CD14-positive monocyte (primary cell): ENCODE data around the gene DESI1. TPM values are rescaled to one million over a fixed set of nuclear protein-coding genes. Genes with fewer than 3 reads are reported as not detected.
"Not testable (repeated sequence)": the region's sequence is repeated elsewhere in the genome, so short reads cannot be mapped to it uniquely, and the experiment has no call there.

Experiments
- DNase-seq, 3 donors: peaks; one replicate each; pipeline ENCODE4 v3.0.0-alpha.2; 2011 to 2022
- H2AFZ ChIP-seq: 2 replicates; pipeline ENCODE4 v1.6.0; 2012; ENCODE audit warnings: mild to moderate bottlenecking, low read depth, low read length, inconsistent platforms; ENCODE audit not compliant: insufficient read depth, poor library complexity, severe bottlenecking
- H3K27ac ChIP-seq, 2 donors: 1 replicate in 1 of 2; 2 replicates in 1 of 2; pipeline ENCODE4 v1.5.1; 2012 to 2013; ENCODE audit warnings: low read length in 2 of 2, control low read depth in 1 of 2, inconsistent platforms in 1 of 2, low read depth in 1 of 2, mild to moderate bottlenecking in 1 of 2
- H3K27me3 ChIP-seq, 2 donors: one replicate each; pipeline versions ENCODE4 v1.6.0 to v1.6.1; 2011 to 2013; ENCODE audit warnings: low read length in 2 of 2; ENCODE audit not compliant: control insufficient read depth in 2 of 2, insufficient read depth in 2 of 2
- H3K36me3 ChIP-seq, 2 donors: replicated peaks in 1 of 2; 1 replicate in 1 of 2; 2 replicates in 1 of 2; pipeline versions ENCODE4 v1.5.1 to v1.6.1; 2012 to 2013; ENCODE audit warnings: low read length in 2 of 2, control low read depth in 1 of 2, inconsistent platforms in 1 of 2, mild to moderate bottlenecking in 1 of 2; ENCODE audit not compliant: insufficient read depth in 2 of 2, control insufficient read depth in 1 of 2
- H3K4me1 ChIP-seq, 2 donors: 1 replicate in 1 of 2; 2 replicates in 1 of 2; pipeline versions ENCODE4 v1.5.1 to v1.6.1; 2012 to 2013; ENCODE audit warnings: low read length in 2 of 2, control low read depth in 1 of 2, inconsistent platforms in 1 of 2, mild to moderate bottlenecking in 1 of 2, moderate library complexity in 1 of 2; ENCODE audit not compliant: insufficient read depth in 2 of 2, control insufficient read depth in 1 of 2
- H3K4me2 ChIP-seq: replicated peaks from 2 replicates; pipeline ENCODE3; 2012; ENCODE audit warnings: low read length, moderate library complexity, mild to moderate bottlenecking; ENCODE audit not compliant: poor library complexity, severe bottlenecking; ENCODE audit errors: extremely low read depth
- H3K4me3 ChIP-seq, 3 experiments: fragments of 200-600 bp in 1 of 3; sonication (generic) in 1 of 3; replicated peaks in 1 of 3; 1 replicate in 2 of 3; 2 replicates in 1 of 3; pipeline ENCODE4 v1.5.1; 2011 to 2013; ENCODE audit warnings: low read length in 3 of 3, mild to moderate bottlenecking in 3 of 3, control low read depth in 2 of 3, low read depth in 2 of 3, inconsistent platforms in 1 of 3, moderate library complexity in 1 of 3
- H3K79me2 ChIP-seq: 2 replicates; pipeline ENCODE4 v1.6.0; 2012; ENCODE audit warnings: mild to moderate bottlenecking, control low read depth, inconsistent platforms, low read length, moderate library complexity; ENCODE audit not compliant: insufficient read depth
- H3K9ac ChIP-seq: 2 replicates; pipeline ENCODE4 v1.6.0; 2017; ENCODE audit warnings: low read length, mild to moderate bottlenecking; ENCODE audit not compliant: insufficient read depth, poor library complexity, severe bottlenecking
- H3K9me3 ChIP-seq, 2 donors: replicated peaks in 1 of 2; 1 replicate in 1 of 2; 2 replicates in 1 of 2; pipeline versions ENCODE4 v1.5.1 to v1.6.1; 2012 to 2013; ENCODE audit warnings: low read length in 2 of 2, control low read depth in 1 of 2; ENCODE audit not compliant: control insufficient read depth in 1 of 2, insufficient read depth in 1 of 2
- H4K20me1 ChIP-seq: 2 replicates; pipeline ENCODE4 v1.6.0; 2012; ENCODE audit warnings: mild to moderate bottlenecking, low read length, control low read depth, moderate library complexity; ENCODE audit not compliant: insufficient read depth
- H3K27ac Mint-ChIP-seq, 7 donors: one replicate each; pipeline ENCODE4 v1.8.0; 2020; ENCODE audit warnings: mild to moderate bottlenecking in 7 of 7, mixed read lengths in 7 of 7, moderate library complexity in 6 of 7, inconsistent platforms in 2 of 7
- H3K27me3 Mint-ChIP-seq, 3 donors: one replicate each; pipeline ENCODE4 v1.8.0; 2021 to 2022; ENCODE audit warnings: low read depth in 3 of 3, mild to moderate bottlenecking in 3 of 3, mixed read lengths in 3 of 3, moderate library complexity in 3 of 3, inconsistent platforms in 1 of 3
- H3K36me3 Mint-ChIP-seq, 2 donors: one replicate each; pipeline ENCODE4 v1.8.0; 2020; ENCODE audit warnings: mixed read lengths in 2 of 2, inconsistent platforms in 1 of 2, mild to moderate bottlenecking in 1 of 2
- H3K4me1 Mint-ChIP-seq: one replicate; pipeline ENCODE4 v1.8.0; 2020; ENCODE audit warnings: mild to moderate bottlenecking, mixed read lengths
- H3K4me3 Mint-ChIP-seq, 2 donors: one replicate each; pipeline ENCODE4 v1.8.0; 2020; ENCODE audit warnings: mild to moderate bottlenecking in 2 of 2, mixed read lengths in 2 of 2, moderate library complexity in 1 of 2
- H3K9me3 Mint-ChIP-seq, 7 donors: one replicate each; pipeline ENCODE4 v1.8.0; 2020 to 2022; ENCODE audit warnings: mixed read lengths in 7 of 7, mild to moderate bottlenecking in 6 of 7, moderate library complexity in 6 of 7, inconsistent platforms in 2 of 7
- WGBS: methylation state at CpG from one replicate; pipeline ENCODE4 v1.1.5; 2013; ENCODE audit warnings: missing lambda C conversion rate; ENCODE audit not compliant: insufficient coverage; 5-methylcytosine and 5-hydroxymethylcytosine counted together
- intact Hi-C, 2 donors: fragments of 100-400 bp; cut with micrococcal nuclease; formaldehyde crosslinking; loops; one replicate each; pipeline versions ENCODE4 v1.15.0 to v1.15.1; 2023
- polyA plus RNA-seq, 3 donors: library from polyadenylated mRNA; depleted of rRNA in 1 of 3; unstranded in 2 of 3; stranded (reverse) in 1 of 3; fragments of 300-500 nt in 2 of 3; fragments of >200 nt in 1 of 3; fragmentation: Illumina TruSeq in 2 of 3; gene quantifications; 1 replicate in 2 of 3; 2 replicates in 1 of 3; pipeline ENCODE4 v1.2.3, GENCODE V29; 2012 to 2021
- TF ChIP-seq, protein P1 (sequence below): fragments of 200-600 bp; IDR thresholded peaks from one replicate; pipeline ENCODE4 v1.8.0; 2022; ENCODE audit warnings: antibody characterized with exemption, mild to moderate bottlenecking

DESI1 gene
- polyA plus RNA-seq, 3 donors, result 15.8 to 33.7 (median 31.5) TPM

DNA sequence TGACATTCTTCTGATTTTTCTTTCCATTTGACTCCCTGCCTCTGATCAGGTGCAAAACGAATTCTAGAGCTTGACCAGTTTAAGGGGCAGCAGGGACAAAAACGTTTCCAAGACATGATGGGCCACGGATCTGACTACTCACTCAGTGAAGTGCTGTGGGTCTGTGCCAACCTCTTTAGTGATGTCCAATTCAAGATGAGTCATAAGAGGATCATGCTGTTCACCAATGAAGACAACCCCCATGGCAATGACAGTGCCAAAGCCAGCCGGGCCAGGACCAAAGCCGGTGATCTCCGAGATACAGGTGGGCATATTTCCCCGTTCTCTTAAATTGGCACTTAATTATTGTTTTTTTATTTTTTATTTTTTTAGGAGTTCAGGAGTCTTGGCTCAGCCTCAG lies 15.6 kb upstream of the DESI1 start:
- Histone ChIP-seq H2AFZ (no peak overlapping the region), H3K4me2 (no peak overlapping the region), H3K27me3 (no peaks in the 10 kb centered on the region), H3K4me1 (no peaks in the 10 kb centered on the region), H3K9ac (no peak overlapping the region), H3K4me3 (no peak overlapping the region), H3K79me2 (peaks cover 34% of the 10 kb centered on the region), H3K27ac (no peak overlapping the region), H3K9me3 (no peaks in the 10 kb centered on the region), H3K36me3 (peaks cover 69 to 95% of the 10 kb centered on the region in 2 donors), H4K20me1 (peaks cover 47% of the 10 kb centered on the region)
- H3K4me1 Mint-ChIP-seq, result no peaks in the 10 kb centered on the region
- 90% methylated on average over 2 of the region's 7 CpGs for WGBS
- intact Hi-C loops, result no loop called here
- peaks cover 63 to 95% of the 10 kb centered on the region in 2 donors for H3K36me3 Mint-ChIP-seq
- peak overlapping the region in 1 of 7 donors; percentile 15 for H3K27ac Mint-ChIP-seq
- no peak for DNase-seq
- H3K27me3 Mint-ChIP-seq, result no peaks in the 10 kb centered on the region
- H3K4me3 Mint-ChIP-seq, result no peak overlapping the region
- TF ChIP-seq, protein P1, sequence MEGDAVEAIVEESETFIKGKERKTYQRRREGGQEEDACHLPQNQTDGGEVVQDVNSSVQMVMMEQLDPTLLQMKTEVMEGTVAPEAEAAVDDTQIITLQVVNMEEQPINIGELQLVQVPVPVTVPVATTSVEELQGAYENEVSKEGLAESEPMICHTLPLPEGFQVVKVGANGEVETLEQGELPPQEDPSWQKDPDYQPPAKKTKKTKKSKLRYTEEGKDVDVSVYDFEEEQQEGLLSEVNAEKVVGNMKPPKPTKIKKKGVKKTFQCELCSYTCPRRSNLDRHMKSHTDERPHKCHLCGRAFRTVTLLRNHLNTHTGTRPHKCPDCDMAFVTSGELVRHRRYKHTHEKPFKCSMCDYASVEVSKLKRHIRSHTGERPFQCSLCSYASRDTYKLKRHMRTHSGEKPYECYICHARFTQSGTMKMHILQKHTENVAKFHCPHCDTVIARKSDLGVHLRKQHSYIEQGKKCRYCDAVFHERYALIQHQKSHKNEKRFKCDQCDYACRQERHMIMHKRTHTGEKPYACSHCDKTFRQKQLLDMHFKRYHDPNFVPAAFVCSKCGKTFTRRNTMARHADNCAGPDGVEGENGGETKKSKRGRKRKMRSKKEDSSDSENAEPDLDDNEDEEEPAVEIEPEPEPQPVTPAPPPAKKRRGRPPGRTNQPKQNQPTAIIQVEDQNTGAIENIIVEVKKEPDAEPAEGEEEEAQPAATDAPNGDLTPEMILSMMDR, result no peak
- H3K9me3 Mint-ChIP-seq, result no peaks in the 10 kb centered on the region

DNA sequence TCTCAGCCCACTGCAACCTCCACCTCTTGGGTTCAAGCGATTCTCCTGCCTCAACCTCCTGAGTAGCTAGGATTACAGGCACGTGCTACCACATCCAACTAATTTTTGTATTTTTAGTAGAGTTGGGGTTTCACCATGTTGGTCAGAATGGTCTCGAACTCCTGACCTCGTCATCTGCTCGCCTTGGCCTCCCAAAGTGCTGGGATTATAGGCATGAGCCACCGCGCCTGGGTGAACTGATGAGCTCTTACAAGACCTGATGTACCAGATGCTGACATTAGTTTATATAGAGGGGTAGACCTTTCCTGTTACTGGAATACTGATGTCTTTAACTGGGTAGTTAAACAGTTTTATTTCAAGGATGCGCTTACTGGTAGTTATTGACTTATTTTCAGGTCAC lies 13.8 kb upstream of the DESI1 start:
- H3K27me3 Mint-ChIP-seq, H3K4me3 Mint-ChIP-seq, H3K27ac ChIP-seq, H3K4me2 ChIP-seq, H3K9ac ChIP-seq, H3K4me1 Mint-ChIP-seq, H3K27me3 ChIP-seq, H3K4me3 ChIP-seq, H3K9me3 ChIP-seq, intact Hi-C loops, H2AFZ ChIP-seq, H3K4me1 ChIP-seq, DNase-seq, H3K9me3 Mint-ChIP-seq: not testable (repeated sequence)
- WGBS, result 100% methylated on average over 5 of the region's 8 CpGs
- H3K36me3 Mint-ChIP-seq, result peaks cover 61 to 90% of the 10 kb centered on the region in 2 donors
- H3K36me3 ChIP-seq, result peaks cover 61 to 82% of the 10 kb centered on the region in 2 donors
- peak overlapping the region in 2 of 7 donors; percentile 8 to 69 for H3K27ac Mint-ChIP-seq
- H4K20me1 ChIP-seq, result peaks cover 47% of the 10 kb centered on the region
- peaks cover 27% of the 10 kb centered on the region for H3K79me2 ChIP-seq

DNA sequence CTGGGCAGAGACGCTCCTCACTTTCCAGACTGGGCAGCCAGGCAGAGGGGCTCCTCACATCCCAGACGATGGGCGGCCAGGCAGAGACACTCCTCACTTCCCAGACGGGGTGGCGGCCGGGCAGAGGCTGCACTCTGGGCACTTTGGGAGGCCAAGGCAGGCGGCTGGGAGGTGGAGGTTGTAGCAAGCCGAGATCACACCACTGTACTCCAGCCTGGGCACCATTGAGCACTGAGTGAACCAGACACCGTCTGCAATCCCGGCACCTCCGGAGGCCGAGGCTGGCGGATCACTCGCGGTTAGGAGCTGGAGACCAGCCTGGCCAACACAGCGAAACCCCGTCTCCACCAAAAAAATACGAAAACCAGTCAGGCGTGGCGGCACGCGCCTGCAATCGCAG lies 10.8 kb upstream of the DESI1 start:
- H3K9me3 ChIP-seq, H3K27ac ChIP-seq, H3K4me2 ChIP-seq, H3K4me3 ChIP-seq, intact Hi-C loops, H3K27me3 ChIP-seq, H3K9ac ChIP-seq, DNase-seq, H3K4me1 Mint-ChIP-seq, H3K27me3 Mint-ChIP-seq, H2AFZ ChIP-seq, H3K9me3 Mint-ChIP-seq, H3K4me1 ChIP-seq, H3K4me3 Mint-ChIP-seq: not testable (repeated sequence)
- Mint-ChIP-seq H3K36me3 (peaks cover 69 to 92% of the 10 kb centered on the region in 2 donors), H3K27ac (peak overlapping the region in 1 of 7 donors; percentile 13)
- H3K36me3 ChIP-seq, result peaks cover 61 to 82% of the 10 kb centered on the region in 2 donors
- H3K79me2 ChIP-seq, result peaks cover 50% of the 10 kb centered on the region
- H4K20me1 ChIP-seq, result peaks cover 70% of the 10 kb centered on the region
- 100% methylated on average over 6 of the region's 23 CpGs for WGBS

DNA sequence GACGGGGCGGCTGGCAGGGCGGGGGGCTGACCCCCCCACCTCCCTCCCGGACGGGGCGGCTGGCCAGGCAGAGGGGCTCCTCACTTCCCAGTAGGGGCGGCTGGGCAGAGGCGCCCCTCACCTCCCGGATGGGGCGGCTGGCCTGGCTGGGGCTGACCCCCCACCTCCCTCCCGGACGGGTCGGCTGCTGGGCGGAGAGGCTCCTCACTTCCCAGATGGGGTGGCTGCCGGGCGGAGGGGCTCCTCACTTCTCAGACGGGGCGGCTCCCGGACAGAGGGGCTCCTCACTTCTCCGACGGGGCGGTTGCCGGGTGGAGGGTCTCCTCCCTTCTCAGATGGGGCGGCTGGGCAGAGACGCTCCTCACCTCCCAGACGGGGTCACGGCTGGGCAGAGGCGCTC lies 10.3 kb upstream of the DESI1 start:
- H3K4me2 ChIP-seq, H3K9ac ChIP-seq, H3K4me1 ChIP-seq, H3K4me3 Mint-ChIP-seq, H3K4me1 Mint-ChIP-seq, DNase-seq, H2AFZ ChIP-seq, H3K9me3 ChIP-seq, H3K27ac ChIP-seq, H3K9me3 Mint-ChIP-seq, H3K27me3 Mint-ChIP-seq, H3K27me3 ChIP-seq, intact Hi-C loops, H3K4me3 ChIP-seq, H3K27ac Mint-ChIP-seq: not testable (repeated sequence)
- H3K79me2 ChIP-seq, result peaks cover 55% of the 10 kb centered on the region
- peaks cover 72% of the 10 kb centered on the region for H4K20me1 ChIP-seq
- peaks cover 64 to 92% of the 10 kb centered on the region in 2 donors for H3K36me3 Mint-ChIP-seq
- H3K36me3 ChIP-seq, result peaks cover 56 to 78% of the 10 kb centered on the region in 2 donors
- 100% methylated on average over 2 of the region's 28 CpGs for WGBS
